ENCODE results near the gene MTHFSD.

GRCh38 chr16:86494039-86494564, 60.9 kb downstream of the MTHFSD start:
- TF ChIP-seq CTCF (IDR thresholded peaks at IDR 0.05) = no peak
- no peak for TF ChIP-seq POLR2A (IDR thresholded peaks at IDR 0.05)
